Coronary artery (tissue), 2 donors: ENCODE results near the gene CPA4.
A peak's percentile ranks its signal among the peaks of the same experiment; 100 is the strongest.

Experiments
- DNase-seq: peaks from one replicate; pipeline ENCODE4 v3.0.0-alpha.2; 2017; ENCODE audit warnings: low spot score
- H3K27ac ChIP-seq, 2 donors: fragments of 200-600 bp; sonication (generic); one replicate each; pipeline ENCODE4 v1.5.1; 2016 to 2019
- H3K4me3 ChIP-seq: fragments of 200-600 bp; sonication (generic); 2 replicates; pipeline ENCODE4 v1.5.1; 2016; ENCODE audit warnings: mild to moderate bottlenecking, moderate library complexity
- CTCF ChIP-seq: fragments of 200-600 bp; sonication (generic); IDR thresholded peaks from one replicate; pipeline ENCODE4 v1.5.1; 2019; ENCODE audit warnings: antibody characterized with exemption

The CPA4 gene

DNA sequence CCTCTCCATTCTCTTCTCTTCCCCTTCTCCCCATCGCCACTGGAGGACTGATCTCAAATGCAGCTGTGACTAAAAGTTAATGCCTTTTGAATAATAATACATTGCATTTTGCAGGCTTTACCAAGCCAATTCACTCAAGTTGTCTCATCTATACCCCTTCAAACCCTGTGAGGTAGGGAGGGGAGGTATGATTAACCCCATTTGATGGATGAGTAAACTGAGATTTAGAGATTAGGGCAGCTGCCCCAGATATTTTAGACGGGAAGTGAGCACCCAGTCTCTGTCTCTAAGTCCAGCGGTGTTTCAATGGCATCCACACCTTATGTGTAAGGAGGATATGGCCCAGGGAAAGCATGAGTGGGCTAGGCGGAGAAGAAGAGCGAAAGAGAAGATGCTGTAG is 52.8 kb downstream of the CPA4 start:
- DNase-seq: no peak
- TF ChIP-seq CTCF: no peak
- Histone ChIP-seq H3K4me3 (no peak overlapping the region), H3K27ac (no peak overlapping the region)

DNA sequence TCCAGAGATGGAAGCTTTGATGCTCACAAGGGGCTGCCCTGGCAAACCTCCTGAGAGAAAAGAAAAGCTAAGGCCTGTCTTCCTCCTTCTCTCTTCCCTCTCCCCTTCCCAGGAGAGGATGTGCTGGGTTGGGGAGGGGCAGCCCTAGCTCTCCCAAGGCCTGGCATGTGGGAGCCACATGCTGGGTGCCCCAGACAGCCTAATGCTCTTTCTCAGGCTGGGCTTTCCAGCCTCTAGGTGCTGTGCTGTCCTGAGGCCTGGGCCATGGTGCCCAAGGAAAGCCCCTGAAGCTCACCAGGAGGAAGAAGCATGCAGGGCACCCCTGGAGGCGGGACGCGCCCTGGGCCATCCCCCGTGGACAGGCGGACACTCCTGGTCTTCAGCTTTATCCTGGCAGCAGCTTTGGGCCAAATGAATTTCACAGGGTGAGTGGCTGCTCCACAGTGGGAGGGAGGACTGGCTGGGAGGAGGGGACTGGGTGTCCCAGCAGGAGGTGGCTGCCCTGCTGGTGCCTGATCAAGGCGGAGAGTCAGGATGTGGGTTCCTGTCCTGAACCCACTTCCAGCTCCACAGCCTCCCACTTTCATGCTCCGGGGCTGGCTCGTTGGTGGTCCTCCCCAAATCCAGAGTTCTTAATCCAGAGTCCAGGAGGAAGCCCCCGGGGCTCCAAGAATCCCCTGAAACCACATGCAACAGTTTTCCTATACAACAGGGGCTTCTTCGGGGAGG is 53.4 kb downstream of the CPA4 start:
- H3K27ac ChIP-seq: no peak overlapping the region
- DNase-seq: no peak

GRCh38 chr7:130346941-130347340 is 54.0 kb downstream of the CPA4 start:
- DNase-seq: no peak
- no peak overlapping the region for H3K4me3 ChIP-seq
- no peak for TF ChIP-seq CTCF
- H3K27ac ChIP-seq: no peak overlapping the region

More for the DNA sequence above, 53.4 kb downstream of the CPA4 start:
- no peak overlapping the region for H3K4me3 ChIP-seq
- TF ChIP-seq CTCF: no peak

- no peak for TF ChIP-seq CTCF
- no peak for DNase-seq
- H3K4me3 ChIP-seq: no peak overlapping the region
- H3K27ac ChIP-seq: peak overlapping the region in 1 of 2 donors; percentile 81
These were observed 57.2 kb downstream of the CPA4 start for GRCh38 chr7:130349911-130350782.

- no peak for DNase-seq
- Histone ChIP-seq H3K27ac (peak overlapping the region in 1 of 2 donors; percentile 81), H3K4me3 (no peak overlapping the region)
- no peak for TF ChIP-seq CTCF
These were observed 58.2 kb downstream of the CPA4 start for GRCh38 chr7:130350945-130351790.

DNA sequence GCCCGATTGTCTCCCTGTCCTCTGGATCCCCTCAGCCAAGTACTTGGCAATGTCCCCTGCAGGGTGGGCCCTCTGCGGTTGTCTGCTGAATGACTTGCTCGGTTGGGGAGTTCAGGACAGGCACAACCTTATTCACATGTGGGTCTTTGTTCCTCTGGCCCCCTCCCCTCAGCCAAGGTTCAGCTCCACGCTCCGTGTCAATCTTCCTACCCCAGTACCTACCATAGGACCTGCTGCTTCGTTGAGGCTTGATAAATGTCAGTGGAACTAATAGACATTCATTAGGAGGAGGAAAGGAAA is 58.8 kb downstream of the CPA4 start:
- no peak for TF ChIP-seq CTCF
- Histone ChIP-seq H3K4me3 (no peak overlapping the region), H3K27ac (peak overlapping the region in 1 of 2 donors; percentile 81)
- DNase-seq: no peak
